Endometrium (tissue), 2 donors: ENCODE measurements around the gene SLC25A28.
"Not testable (repeated sequence)": the region's sequence is repeated elsewhere in the genome, so short reads cannot be mapped to it uniquely, and the experiment has no call there.

Source experiments
- FAIRE-seq: peaks from 2 replicates; lab custom pipeline; 2012; peaks lifted over from hg19 to GRCh38; lab: Jason Lieb, UNC
- donor health status: control.
- donor health status: control.

The SLC25A28 gene

GRCh38 chr10:99628923-99629624, 8.8 kb upstream of the SLC25A28 start:
- no peak for FAIRE-seq

GRCh38 chr10:99625124-99625523, 4.9 kb upstream of the SLC25A28 start:
- not testable (repeated sequence) for FAIRE-seq

- FAIRE-seq = no peak
Observed at GRCh38 chr10:99623919-99624318, 3.7 kb upstream of the SLC25A28 start.

- FAIRE-seq = no peak
Observed at GRCh38 chr10:99621454-99622251, 1.4 kb upstream of the SLC25A28 start.

GRCh38 chr10:99620711-99621453, 643 bp upstream of the SLC25A28 start:
- FAIRE-seq = peak; percentile 15

GRCh38 chr10:99619090-99619800, 994 bp downstream of the SLC25A28 start:
- FAIRE-seq = no peak

- FAIRE-seq = no peak
Observed at GRCh38 chr10:99617696-99618095, 2.5 kb downstream of the SLC25A28 start.

GRCh38 chr10:99615426-99615825, 4.8 kb downstream of the SLC25A28 start:
- FAIRE-seq = no peak

- peak; percentile 12 for FAIRE-seq
Observed at GRCh38 chr10:99612167-99612831, 7.9 kb downstream of the SLC25A28 start.

GRCh38 chr10:99611326-99611725, 8.9 kb downstream of the SLC25A28 start:
- no peak for FAIRE-seq

GRCh38 chr10:99610221-99610620, 10.0 kb downstream of the SLC25A28 start:
- no peak for FAIRE-seq

GRCh38 chr10:99609186-99609585, 11.1 kb downstream of the SLC25A28 start:
- FAIRE-seq = no peak

- FAIRE-seq = no peak
Observed at GRCh38 chr10:99605351-99605750, 14.9 kb downstream of the SLC25A28 start.

GRCh38 chr10:99604862-99605261, 15.4 kb downstream of the SLC25A28 start:
- FAIRE-seq = no peak

- no peak for FAIRE-seq
Observed at GRCh38 chr10:99598781-99599509, 21.3 kb downstream of the SLC25A28 start.

- FAIRE-seq = no peak
Observed at GRCh38 chr10:99598011-99598410, 22.2 kb downstream of the SLC25A28 start.

- not testable (repeated sequence) for FAIRE-seq
Observed at GRCh38 chr10:99596708-99597107, 23.5 kb downstream of the SLC25A28 start.

GRCh38 chr10:99595770-99596465, 24.3 kb downstream of the SLC25A28 start:
- FAIRE-seq = no peak

- no peak for FAIRE-seq
Observed at GRCh38 chr10:99595236-99595635, 25.0 kb downstream of the SLC25A28 start.

- no peak for FAIRE-seq
Observed at GRCh38 chr10:99593312-99593711, 26.9 kb downstream of the SLC25A28 start.
